ENCODE measurements around the gene FAM221B. TPM values are rescaled to one million over a fixed set of nuclear protein-coding genes. Genes with fewer than 3 reads are reported as not detected.
A peak's percentile ranks its signal among the peaks of the same experiment; 100 is the strongest.

FAM221B gene, protein sequence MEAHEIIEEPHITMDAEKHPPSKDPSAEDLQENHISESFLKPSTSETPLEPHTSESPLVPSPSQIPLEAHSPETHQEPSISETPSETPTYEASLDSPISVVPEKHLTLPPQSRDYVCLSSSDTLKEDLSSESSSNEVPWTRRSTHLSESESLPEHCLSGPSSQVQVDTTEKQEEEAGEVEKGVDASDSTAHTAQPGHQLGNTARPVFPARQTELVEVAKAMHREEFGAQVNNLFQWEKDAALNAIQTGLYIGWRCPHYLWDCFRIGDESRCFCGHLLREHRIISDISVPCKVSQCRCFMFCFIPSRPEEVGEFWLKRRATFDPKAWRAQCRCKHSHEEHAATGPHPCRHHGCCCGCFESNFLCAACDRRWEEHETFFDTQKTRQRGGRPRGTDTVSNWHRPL
- not detected for polyA plus RNA-seq (2012; ENCODE audit: insufficient read depth, insufficient read length)

DNA sequence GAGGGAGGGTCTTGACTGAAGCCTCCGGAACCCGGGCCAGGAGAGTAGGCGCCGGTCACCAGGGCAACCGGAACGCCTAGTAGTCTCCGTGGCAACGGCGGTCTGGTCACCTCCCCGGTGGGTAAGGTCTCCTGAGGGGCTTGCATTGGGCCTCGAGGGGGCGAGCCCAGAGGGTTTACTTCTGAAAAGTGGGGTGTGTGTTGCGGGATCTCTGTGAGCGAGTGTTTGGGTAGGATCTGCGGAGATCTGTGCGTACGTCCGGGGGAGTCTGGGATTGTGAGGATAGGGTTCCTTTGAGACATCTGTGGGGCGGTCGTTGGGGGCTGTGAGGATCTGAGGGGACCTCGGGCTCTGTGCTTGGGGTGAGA is at the start of gene FAM221B:
FAM221B (minus strand) TSS at position 17 of the 368 bp plus-strand sequence. CDS start 2,571 bp downstream, outside the sequence.
- H3K4me3 ChIP-seq (ENCODE audit: low read length): peak within 1 kb of the TSS; percentile 63
- DNase-seq (ENCODE audit: low read depth, low spot score): no peak

DNA sequence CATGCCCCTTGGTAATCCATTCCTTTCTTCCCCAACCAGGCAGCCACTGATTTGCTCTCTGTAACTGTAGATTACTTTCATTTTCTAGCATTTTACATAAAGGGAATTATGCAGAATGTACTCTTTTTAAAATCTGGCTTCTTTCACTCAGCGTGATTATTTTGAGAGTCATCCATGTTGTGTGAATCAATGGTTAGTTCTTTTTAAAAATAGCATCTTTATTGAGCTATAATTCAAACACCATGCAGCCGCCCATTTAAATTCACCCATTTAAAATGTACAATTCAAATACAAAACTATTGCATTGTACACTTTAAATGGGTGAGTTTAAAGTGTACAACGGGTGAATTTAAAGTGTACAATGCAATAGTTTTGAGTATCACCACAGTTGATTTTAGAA is 44.0 kb upstream of the FAM221B start:
- no peak overlapping the region for H3K4me3 ChIP-seq (ENCODE audit: low read length)
- no peak for DNase-seq (ENCODE audit: low read depth, low spot score)

DNA sequence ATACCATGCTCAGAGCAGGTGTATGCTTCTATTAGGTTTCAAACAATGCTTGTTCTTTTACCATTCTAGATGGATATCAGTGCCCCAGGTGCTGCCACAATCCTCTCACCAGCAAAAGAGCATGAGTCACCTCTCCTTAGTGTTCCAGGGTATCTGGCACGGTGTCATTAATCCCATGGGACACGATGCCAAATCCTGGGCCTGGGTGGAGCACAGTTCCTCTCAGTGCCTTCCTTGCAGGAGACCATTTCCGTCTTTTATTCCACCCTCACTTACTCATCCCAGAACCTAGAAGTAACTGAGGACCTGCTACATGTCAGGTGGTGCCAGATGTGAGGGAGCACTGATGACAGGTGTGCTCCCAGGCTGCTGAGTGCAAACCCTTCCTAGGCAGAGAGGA is 43.0 kb upstream of the FAM221B start:
- no peak for DNase-seq (ENCODE audit: low read depth, low spot score)
- no peak overlapping the region for H3K4me3 ChIP-seq (ENCODE audit: low read length)

DNA sequence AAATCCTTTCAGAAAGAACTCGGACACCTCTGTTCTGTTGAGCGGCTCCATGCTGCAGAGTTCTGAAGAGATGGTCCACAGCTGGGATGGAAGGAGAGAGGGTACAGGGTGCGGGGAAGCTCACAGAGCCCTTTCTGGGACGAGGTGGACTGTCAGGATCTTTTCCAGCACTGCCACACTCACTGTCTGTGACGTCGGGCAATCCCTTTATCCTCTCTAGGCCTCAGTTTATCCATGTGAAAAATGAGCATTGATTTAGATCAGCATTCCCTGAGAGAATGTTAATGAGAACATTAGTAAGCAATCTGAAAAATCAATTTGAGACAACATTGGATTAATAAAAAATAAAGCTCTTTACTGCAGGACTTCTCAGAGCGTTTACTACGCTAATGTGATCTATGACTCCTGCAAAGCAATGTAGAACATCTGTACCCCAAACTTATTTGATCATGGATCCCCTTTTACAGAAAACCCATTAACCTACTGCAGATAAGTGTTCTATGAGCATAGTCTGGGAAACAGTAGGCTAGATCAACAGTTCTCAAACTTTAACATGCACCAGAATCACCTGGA is 41.9 kb upstream of the FAM221B start, which contains the start of gene OR13J1:
OR13J1 (minus strand) TSS at position 51 of the 573 bp plus-strand sequence; CDS start at position 51, 0 bp downstream.
- no peak within 1 kb of the TSS for H3K4me3 ChIP-seq (ENCODE audit: low read length)
- no peak for DNase-seq (ENCODE audit: low read depth, low spot score)

DNA sequence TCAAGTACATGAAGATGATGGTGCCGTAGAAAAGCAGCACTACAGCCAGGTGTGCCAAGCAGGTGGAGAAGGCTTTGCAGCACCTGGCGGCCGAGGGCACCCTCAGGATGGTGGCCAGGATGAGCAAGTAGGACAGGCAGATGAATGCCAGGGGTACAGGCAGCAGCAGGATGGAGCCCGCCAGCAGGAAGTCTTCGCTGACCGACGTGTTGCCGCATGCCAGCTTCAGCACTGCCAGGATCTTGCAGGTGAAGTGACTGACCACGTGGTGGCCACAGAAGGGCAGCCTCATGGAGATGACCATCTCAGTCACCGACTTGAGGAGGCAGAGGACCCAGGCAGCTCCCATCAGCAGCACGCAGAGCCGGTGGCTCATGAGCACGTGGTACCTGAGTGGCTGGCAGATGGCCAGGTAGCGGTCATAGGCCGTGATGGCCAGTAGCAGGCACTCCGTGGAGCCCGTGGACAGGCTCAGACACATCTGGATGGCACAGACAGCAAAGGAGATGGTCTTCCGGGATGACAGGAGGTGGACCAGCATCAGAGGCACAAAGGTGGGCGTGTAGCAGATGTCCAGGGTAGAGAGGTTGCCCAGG is 41.2 kb upstream of the FAM221B start:
- no peak overlapping the region for H3K4me3 ChIP-seq (ENCODE audit: low read length)
- DNase-seq (ENCODE audit: low read depth, low spot score): no peak

DNA sequence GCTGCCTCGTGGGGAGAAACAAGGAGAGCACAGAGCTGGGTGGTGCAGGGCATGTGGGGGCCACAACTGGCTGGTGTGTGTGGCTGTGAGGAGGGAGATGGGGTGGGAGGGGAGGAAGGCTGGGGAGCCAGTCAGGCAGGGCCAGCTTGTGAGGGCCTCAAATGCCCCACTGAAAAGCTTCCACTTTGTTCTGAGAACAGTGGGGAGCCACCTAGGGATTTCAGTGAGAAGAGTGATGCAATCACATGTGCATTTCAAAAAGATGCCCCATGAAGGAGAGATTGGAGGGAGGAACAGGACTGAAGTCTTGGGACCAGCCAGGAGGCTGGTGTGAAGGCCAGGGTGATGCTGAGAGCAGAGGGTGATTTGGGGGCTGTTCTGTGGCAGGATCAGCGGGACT is 40.4 kb upstream of the FAM221B start:
- H3K4me3 ChIP-seq (ENCODE audit: low read length): no peak overlapping the region

DNA sequence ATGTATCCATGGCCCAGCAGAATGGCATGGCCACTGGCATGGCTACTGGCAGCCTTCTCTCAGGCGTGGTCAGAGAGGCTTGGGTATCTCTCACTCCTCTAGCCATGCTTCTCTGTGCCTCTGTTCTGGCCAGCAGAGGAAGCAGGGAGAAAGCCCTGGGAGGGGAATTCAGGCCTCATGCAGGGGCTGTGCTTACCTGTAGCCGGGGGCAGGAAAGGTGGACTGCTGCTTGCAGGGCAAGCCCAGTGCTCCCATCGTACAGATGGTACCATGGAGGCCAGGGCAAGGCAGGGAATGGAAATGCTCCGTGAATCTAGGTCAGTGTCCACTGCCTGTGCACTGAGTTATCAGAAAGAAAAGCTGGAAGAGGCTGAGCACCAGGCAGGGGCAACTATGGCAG is 39.0 kb upstream of the FAM221B start:
- no peak for DNase-seq (ENCODE audit: low read depth, low spot score)
- H3K4me3 ChIP-seq (ENCODE audit: low read length): no peak overlapping the region

More for the DNA sequence above, 40.4 kb upstream of the FAM221B start:
- no peak for DNase-seq (ENCODE audit: low read depth, low spot score)

DNA sequence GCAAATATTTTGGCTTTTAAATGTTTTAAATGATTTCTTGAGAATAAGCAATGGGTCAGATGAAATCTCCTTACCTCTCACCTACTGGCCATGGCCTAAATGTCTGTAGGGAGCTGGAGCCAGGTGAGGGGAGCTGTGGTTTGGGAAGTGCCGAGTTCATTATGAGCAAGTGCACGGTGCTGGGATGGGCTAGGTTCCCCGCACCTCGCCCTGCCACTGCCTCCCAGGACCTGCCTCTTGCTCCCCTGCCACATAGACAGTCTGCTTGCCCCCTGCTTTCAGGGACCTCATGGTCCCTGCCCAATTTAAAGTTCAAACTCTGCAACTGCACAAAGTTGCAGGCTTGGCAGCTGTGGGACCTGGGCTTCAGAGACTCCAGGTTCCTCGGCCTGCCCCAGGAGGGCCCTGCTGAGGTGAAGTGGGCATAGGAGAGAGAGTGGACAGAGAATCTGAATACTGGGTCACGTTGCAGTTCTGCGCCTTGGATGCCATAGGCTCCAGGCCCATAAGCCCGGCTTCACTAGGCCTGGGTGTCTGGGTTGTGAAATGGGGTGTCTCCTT is 36.2 kb upstream of the FAM221B start:
- no peak overlapping the region for H3K4me3 ChIP-seq (ENCODE audit: low read length)
- no peak for DNase-seq (ENCODE audit: low read depth, low spot score)

DNA sequence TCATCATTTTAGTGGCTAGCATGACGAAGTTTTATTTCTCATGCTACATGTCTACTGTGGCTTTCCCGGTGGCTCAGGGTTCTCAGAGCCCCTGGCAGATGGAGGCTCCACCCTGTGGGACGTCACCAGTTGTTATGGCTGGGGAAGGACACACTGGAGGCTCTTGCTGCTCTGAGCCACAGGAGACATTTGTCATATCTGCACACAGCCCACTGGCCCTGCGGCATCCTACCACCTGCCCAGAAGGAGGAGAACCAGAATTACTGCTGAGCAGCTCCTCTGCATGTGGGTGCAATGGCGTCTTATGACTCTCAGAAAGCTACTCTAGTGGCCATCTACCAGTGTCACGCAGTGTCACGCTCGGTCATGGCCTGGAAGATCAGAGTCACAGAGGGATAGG is 35.1 kb upstream of the FAM221B start:
- no peak for DNase-seq (ENCODE audit: low read depth, low spot score)
- H3K4me3 ChIP-seq (ENCODE audit: low read length): no peak overlapping the region

DNA sequence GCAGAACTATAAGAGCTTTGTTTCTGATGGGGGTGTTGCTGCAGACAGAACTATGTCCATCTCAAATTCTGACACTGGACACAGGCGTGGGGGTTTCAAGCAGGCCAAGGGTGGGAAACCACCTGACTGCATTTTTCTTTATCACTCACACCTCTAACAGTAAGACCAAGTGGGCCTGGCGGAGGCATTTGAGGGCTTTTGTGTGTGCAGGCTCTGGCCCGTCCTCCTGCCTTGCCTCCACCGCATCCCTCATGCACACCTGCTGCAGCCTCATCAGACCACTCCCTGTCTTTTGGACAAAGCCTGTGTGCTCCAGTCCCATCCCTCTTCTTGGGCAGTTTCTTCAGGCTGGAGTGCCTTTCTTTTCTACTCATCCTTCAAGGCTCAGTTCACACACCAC is 33.8 kb upstream of the FAM221B start:
- H3K4me3 ChIP-seq (ENCODE audit: low read length): no peak overlapping the region

DNA sequence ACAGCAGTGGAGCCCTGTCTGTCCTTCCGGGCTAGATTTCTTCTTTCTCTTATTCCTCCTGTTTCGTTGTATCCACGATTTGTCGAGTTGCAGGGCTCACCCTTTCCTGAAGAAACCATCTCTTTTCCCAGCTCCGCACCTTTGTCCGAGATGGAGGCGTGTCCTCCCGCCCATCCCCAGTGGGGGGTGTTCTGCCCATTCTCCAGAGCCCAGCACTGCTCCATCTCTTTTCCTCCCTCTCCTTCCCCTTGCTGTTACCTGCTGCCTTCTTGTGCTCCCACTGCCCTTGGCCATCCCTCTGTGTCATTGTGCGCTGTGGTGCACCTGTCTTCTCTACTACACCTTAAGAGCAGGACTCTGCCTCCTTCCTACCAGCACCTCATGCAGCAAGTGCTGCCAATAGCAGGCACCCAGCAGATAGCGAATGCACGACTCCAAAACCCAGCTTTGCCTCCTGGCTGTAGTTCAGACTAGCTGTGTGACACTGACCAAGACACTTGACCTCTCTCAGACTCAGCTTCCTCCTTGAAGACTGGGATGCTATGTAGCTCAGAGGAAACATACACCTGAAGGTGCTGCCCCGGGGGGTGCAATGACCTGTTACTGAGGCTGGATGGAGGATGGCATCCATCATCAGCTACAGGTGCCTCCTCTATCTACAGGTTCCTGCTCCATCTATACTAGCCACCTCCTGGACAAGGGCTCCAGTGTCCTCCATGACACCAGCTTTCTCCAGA is 32.8 kb upstream of the FAM221B start:
- H3K4me3 ChIP-seq (ENCODE audit: low read length): no peak overlapping the region
- no peak for DNase-seq (ENCODE audit: low read depth, low spot score)

More for the DNA sequence above, 33.8 kb upstream of the FAM221B start:
- DNase-seq (ENCODE audit: low read depth, low spot score): no peak

DNA sequence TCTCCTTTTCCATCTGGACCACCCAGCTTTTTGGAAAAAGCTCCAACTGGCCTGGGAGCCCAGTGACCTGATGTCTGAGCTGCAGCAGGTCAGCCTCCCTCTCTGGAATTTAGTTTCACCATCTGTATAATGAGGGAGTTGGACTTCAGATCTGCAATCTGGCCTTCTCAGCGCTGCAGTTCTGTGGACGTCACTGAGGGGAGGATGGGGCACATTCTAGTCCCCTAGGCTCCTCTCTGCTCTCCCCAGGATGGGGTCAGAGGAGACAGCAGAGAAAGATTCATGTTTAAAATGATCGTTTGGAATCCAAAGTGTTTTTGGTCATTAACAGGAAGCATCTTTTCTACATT is 31.4 kb upstream of the FAM221B start:
- DNase-seq (ENCODE audit: low read depth, low spot score): no peak
- H3K4me3 ChIP-seq (ENCODE audit: low read length): no peak overlapping the region

DNA sequence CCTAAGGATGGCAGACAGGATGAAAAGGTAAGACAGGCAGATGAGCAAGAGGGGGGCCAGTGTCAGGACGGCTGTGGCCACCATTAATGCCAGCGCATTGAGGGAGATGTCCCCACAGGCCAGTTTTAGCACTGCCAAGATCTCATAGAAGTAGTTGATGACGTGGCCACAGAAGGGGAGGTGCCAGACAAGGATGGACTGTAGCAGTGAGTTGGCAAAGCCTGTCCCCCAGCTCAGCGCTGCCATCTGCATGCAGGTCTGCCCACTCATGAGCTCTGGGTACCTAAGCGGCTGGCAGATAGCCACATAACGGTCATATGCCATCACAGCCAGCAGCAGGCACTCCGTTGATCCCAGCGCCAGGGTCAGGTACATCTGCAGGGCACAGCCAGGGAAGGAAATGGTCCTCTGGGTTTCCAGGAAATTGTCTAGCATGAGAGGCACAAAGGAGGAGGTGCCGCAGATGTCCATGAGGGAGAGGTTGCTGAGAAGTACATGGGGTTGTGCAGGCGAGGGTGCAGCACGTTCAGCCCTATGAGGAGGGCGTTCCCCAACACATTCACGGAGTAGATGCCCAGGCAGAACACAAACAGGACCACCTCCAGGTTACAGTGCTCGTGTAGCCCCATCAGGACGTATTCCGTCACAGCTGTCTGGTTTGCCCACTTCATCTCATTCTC is 30.9 kb upstream of the FAM221B start:
- DNase-seq (ENCODE audit: low read depth, low spot score): peak; percentile 11

DNA sequence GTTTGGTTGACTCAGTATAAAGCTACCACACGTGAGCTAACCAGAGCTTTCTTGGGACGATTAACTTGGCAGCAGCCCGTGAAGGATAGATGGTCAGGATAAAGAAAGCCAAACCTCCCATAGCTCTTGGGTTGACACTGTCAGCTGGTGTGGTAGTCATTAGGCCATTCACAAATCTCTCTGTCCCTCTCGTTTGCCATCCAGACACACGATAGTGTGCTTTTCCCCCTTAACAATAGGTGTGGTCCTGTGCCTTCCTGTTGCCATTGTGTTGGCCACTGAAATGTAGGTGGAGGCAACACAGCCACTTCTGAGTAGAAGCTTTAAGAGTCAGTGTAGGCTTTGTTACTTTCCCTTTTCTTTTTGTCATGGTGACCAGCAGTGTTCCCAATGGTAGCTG is 29.9 kb upstream of the FAM221B start:
- no peak overlapping the region for H3K4me3 ChIP-seq (ENCODE audit: low read length)
- DNase-seq (ENCODE audit: low read depth, low spot score): no peak

More for the DNA sequence above, 30.9 kb upstream of the FAM221B start:
- no peak overlapping the region for H3K4me3 ChIP-seq (ENCODE audit: low read length)

DNA sequence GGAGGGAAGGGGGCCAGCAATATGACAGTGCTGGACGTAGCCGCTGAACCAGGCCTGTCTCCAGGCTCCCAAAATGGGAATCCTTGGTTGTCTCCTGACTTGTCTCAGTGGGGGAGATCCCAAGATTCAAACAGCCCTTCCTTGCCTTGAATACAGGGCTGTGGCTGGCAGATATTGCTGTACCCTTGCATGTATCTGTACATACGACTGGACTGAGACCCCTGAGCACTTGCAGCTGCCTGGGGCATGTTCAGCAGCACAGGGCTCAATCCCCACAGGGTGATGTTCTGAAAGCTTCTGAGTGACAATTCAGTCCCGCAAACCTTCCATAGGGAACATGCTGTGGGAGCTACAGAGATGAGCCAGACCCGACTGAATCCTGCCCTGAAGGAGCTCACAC is 28.4 kb upstream of the FAM221B start:
- H3K4me3 ChIP-seq (ENCODE audit: low read length): no peak overlapping the region
- no peak for DNase-seq (ENCODE audit: low read depth, low spot score)

DNA sequence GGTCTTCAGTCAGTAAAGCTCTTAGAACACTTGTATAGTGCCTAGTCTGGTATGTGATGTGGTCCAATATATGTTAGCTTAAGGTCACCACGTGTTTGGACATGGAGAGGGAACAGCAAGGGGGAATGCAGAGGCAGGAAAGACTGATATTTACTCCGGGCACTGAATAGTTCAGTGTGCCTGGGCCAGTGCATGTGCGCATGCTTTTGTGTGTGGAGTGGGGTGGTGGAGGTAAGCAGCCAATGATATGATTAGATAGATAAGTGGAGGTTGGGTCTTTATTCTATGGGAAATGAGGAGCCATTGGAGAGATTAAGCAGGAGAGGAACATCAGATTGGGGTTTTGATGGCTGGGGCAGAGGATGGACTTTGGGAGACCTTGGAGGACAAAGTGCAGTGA is 27.7 kb upstream of the FAM221B start:
- no peak for DNase-seq (ENCODE audit: low read depth, low spot score)
- H3K4me3 ChIP-seq (ENCODE audit: low read length): no peak overlapping the region

DNA sequence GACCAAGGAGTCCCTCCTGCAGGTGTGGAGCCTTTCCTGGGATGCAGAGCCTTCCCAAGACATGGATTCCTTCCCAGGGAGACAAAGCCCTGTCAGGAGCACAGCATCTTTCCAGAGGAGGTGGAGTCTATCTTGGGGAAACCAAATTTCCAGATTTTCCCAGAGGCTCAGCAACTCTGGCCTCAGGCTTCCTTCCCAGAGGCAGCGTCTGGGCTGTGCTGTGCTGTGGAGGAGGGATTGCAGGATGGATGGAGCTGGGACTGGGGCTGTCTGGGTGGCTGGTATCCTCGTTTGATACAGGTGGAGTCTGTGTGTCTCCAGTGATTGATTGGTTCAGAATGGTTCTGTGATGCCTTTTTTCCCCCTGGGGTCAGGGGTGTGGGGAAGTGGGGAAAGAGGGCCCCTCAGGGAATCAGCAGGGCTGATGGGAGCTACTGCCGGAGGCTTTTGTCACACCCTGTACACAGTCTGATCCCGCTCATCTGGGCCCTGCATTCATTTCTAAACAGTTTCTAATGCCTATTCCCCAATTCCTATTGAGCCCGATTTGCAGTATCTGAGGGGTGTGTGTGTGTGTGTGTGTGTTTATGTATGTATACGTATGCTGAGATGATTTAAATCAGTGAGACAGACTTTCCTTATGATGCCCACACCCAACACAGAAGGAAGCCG is 25.7 kb upstream of the FAM221B start:
- no peak overlapping the region for H3K4me3 ChIP-seq (ENCODE audit: low read length)
- no peak for DNase-seq (ENCODE audit: low read depth, low spot score)

Data from Jurkat, Clone E6-1 (cell line).